ENCODE data around the gene ATG4A.

The ATG4A gene

DNA sequence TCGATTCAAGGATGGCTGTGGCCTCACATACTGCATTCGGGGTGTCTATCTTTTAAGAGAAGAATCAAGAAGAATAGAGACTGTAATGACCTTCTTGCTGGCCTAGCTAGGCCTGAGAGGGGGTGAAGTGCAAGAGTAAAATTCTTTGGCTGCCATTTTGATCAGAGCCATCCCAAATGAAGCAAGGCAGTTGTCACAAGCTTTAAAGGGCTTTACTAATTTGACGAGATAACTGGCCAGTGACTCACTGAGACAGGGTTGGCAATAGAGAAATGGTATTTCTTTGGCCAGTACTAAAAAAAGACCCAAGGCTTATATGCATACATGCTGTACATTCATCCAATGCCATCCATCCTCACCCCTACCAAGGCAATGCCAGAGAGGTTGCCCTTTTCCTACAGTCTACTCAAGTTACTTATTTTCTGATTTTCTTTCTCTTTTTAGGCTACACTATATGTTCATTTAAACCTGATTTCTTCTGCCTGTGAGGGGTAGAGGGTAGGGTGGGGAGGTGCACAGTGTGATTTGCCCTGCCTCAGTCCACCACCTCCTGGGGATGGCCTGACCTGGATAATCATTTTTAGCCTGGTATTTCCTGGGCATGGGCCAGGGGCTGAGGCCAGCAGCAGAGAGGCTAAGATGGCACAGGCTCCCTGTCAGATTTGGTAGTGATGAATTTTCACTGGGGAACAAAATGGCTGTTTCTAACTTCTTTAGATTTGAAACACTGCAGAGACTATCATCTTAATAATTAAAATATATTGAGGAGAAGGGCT lies 32.2 kb downstream of the ATG4A start:
- no peak for DNase-seq

DNA sequence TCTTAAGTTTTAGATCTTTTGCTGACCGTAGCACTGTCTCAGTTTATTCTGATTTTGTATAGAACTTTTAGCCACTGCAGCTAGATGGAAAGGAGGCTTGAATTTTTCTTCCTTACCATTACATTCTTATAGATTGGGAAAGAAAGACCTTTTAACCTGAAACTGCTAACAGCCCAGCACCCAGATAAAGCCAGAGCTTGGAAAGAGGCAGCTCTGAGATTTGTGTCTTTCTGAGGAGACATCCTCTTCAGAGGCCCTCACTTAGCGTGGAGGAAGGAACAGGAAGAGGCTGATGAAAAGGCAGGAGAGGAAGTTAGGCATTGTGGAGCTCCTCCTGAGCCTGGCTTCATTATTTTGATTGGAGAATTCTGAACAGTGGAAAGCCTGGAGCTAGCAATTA lies 35.1 kb downstream of the ATG4A start:
- DNase-seq: no peak

DNA sequence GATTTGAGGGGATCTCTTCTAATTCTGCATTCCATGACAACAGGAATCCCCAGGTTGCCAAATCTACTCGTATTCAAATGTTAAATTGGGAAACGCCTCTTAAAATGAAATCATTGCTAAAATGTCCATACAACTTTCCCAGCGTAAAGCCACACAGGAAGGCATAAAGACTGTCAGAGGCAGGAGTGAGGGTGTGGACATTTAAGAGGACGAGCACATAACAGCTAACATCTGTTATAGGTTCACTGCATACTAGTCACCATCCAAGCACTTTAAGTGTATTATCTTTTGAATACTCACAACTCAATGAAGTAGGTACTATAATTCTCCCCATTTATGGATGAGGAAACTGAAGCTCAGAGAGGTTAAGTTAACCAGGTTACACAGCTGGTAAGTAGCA lies 35.6 kb downstream of the ATG4A start:
- no peak for DNase-seq

DNA sequence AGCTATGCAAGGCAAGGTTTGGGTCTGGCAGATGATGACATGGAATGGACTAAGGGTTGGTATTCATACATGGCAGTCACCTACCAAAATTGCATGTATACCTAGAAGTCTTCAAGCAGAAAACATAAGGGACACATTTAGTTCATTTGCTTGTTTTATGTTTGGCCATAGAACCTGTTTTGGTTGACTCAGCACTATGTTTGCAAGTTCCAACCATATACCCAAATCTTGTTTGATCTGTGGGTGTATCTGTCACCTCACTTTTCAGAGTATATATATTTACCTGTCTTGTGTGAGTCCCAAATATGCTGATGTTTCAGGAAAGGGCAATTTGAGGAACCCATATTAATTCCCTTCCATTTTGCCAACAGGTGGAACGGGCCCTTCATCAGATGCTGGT lies 39.3 kb downstream of the ATG4A start:
- DNase-seq: no peak

DNA sequence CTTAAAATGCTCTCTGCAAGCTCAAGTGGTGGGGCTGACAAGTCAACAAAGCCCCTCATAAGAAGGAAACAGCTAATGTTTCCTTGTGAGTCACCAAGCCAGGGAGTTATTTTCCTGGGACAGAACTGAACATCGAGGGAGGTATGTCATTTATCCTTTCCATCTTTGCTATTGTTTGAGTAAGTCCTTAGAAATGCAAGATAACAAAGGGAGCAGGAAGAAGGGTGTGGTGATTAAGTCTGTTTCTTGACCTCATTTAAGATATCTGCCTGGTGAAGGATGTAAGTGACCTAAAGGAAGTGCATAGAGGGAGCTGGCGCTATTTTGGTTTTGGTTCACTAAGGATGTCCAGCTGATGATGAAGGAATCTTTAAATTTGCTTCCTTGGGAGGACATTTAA lies 39.9 kb downstream of the ATG4A start:
- DNase-seq: no peak

DNA sequence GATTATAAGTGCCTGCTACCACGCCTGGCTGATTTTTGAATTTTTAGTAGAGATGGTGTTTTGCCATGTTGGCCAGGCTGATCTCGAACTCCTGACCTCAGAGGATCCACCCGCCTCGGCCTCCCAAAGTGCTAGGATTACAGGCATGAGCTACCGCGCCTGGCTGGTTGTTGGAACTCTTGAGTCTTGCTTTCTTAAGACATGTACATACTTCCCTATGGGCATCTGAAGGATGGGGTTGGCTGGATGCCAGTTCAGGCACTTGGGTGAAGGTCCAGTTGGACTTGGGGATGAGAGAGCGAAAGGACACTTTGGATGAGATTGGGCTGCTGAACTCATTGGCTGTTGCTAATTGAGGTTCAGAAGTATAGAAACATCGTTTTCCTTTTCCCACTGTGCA lies 40.5 kb downstream of the ATG4A start:
- DNase-seq: no peak

DNA sequence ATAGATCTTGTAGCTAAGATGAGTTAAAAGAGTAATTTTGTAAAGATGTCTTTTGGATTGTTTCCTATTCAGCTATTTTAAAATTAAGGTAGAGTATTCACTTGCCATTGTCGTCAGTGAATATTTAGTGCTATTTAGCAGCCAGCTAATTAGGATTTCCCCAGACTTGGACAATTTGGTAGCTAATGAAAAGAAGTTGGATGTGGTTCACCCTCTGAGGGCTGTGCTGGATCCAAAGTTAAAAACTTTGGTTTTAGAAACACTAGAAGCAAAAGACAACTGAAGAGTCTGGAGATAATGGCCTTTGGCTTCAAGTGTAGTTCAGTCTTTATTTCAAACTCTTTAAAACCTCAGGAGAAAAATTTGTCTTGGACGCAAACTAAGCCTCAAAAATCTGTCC lies 41.3 kb downstream of the ATG4A start:
- no peak for DNase-seq

DNA sequence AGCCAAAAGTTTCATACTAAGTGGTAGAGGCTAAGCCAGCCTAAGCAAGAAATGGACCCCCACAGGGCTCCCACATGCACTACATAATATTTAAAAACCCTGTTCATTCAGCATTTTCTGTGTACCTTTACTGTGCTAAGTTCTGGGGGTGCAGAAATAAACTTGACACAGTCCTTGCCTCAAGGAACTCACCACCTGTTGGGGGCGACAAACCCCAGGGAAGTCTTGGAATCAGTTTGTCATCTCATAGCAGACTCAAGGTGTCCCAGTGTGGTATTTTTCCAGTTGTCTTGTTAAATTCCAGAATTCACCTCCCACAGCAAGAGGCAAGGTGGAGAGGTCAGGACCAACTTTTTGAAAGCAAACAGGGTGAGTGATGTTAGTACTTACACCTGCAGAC lies 43.1 kb downstream of the ATG4A start:
- no peak for DNase-seq

DNA sequence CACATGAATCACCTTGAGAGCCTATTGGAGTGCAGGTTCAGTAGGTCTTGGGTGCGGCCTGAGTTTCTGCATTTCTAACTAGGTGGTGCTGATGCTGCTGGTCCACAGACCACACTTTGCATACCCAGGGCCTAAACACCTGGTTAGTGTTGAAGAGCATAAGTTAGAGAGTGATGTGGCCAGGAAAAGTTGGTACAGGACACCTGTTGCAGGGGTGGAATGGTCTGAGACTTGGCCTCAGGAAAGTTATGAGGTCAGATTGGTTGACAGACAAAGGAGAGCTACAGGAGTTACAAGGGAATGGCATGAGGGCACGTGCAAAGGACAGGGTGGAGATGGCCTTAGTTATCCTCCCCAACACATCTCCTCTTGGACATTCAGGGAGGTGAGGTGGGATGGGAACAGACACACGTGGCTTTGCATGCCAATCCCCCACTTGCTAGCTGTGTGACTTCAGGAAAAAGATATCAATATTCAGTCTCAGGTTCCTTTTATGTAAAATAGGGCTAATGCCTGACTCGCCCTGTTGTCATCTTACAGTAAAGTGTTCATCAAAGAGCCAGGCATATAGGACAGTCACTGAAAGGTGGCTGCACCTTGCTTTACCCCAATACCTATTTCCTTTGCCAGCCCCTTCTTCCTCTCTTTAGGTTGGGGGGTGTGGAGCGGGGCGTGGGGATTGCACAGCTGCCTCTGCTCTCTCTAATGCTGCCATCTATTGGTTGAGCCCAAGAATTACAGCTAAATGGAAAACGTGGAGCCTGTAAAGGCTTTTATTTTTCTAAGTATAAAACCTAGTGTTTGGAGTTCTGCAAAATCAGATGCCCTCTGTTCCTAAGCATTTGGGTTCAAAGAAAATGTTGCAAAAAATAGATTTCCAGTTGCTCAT lies 47.5 kb downstream of the ATG4A start:
- DNase-seq: no peak

DNA sequence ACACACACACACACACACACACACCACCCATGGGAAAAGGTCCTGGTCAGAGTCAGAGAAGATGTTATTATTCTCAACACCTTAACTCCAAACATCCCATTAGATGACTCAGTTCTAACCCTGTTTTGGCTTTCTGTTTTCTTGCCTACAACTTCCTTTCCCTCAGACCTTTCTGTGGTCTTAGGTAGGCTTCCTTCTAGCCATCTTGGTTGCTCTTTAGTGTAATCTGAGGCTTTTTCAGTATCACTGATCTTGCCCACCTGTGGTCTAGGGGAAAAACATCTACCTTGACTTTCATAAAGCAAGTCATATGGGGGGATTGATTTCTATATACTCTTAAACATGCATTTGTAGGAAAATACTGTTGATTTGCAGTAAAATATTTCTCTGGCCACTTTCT lies 56.9 kb downstream of the ATG4A start:
- no peak for DNase-seq

DNA sequence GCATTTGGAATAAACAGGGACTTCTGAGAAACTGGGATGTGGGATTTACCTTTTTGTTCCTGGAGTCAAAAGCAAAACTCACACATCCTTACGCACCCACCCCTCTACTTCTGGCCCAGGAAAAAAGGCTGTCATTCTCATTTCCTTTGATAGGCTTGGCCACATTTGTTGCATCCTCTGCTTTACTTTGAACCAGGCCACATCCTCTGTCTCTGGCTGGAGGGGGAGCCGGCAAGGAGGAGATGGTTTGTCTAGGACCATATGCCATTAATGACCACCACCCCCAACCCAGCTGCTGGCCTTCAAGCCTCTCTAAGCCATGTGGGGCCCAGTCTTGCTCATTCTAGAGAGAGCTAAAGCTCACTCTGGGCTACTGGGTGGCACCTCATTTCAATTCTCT lies 64.5 kb downstream of the ATG4A start:
- DNase-seq: no peak

DNA sequence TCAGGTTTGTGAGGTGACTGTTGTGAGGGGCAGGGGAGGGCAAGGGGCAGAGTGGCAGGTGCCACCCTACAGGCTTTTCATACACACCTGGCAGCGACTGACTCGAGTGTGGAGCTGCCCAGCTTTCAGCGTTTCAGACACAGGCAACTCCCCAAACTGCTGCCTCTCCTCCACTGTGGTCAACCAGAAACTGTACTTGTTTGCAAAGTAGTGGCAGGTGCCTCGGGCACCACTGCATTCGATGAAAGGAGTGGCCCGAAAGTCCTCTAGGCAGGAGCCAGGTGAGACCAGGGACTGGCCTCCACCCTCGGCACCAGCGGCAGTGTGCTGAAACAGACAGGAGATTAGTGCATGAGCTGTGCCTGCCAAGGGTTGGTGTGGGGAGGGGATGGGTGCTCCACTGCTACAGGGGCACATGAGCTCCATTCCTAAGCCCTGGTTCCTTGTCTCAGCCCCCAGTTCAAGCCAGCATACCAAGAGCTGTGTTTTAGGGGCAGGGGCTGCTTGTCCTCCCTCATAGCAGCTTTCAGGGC lies 65.4 kb downstream of the ATG4A start:
- DNase-seq: no peak

DNA sequence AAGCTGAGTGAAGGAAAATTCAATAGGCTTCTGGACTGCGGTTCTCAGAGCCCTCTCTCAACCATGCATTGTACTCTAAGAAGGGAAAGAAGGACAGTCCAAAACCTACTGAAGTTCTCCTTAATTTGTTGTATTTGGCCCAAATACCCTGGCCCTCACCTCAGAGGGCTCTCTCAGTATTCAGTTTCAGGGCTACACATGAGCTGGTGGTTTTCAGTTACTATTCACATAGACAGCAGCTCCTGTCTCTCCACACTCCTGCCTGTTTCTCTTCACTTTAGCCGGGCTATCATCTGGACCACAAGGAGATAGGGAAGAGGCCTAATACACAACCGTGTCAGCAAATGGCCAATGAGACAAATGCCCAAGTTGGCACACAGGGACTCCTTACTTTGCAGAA lies 66.0 kb downstream of the ATG4A start:
- DNase-seq: no peak

DNA sequence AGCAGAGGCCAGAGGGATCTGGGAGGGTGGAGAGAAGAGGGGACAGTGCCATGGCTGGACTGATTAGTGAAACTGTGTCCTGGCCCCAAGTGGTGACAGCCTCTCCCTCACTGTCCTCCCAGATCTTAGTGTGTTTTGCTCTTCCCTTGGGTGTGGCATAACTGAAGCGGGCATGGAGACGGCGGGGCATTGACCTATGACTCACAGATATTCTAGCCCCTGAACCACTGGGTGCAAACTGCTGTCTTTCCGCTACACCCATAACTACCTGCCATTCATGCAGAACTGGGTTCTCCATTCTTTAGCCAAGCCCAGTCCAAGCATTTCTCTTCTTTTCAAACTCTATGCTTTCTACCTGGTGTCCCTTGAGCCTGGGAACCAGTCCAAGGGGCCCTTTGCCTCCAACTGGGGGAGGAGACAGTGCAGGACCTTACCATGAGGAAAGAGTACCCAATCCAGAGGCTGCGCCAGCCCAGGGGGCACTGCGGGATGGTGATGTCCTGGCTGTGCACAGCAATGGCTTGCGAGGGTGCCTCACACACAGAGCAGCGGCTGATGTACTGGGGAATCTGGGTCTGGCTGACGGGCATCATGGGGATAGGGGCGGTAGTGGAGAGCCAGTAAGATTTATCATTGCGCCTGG lies 67.6 kb downstream of the ATG4A start:
- no peak for DNase-seq

DNA sequence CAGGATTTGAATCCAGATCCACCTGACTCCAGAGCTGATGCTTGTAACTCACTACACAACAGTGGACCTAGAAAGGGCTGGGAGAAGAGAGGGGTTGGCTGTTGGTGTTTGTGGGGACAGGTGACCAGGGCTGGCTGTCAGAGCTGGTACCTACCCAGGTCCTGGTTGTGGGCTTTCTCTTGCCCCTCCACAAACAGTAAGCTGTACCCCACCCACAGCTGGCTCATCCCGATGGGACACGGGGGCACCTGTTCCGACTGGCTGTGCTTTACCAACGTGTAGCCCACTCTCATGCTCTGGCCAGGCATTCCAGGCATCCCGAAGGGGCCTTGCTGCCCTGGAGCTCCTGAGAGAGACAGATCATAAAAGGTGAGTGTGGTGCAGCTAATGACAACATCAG lies 68.7 kb downstream of the ATG4A start:
- no peak for DNase-seq

DNA sequence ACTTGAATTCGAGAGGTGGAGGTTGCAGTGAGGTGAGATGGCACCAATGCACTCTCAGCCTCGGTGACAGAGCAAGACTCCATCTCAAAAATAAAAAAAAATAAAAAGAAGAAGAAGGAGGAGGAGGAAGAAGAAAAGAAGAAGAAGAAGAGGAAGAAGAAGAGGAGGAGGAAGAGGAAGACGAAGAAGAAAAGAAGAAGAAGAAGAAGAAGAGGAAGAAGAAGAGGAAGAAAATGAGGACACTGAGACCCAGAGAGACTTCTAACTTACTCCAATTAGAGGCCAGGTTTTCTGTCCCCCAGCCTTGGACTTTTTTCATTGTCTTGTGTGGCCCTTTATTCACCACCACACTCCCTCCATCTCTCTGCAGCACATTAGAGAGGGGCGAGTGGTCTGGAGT lies 70.7 kb downstream of the ATG4A start:
- no peak for DNase-seq

DNA sequence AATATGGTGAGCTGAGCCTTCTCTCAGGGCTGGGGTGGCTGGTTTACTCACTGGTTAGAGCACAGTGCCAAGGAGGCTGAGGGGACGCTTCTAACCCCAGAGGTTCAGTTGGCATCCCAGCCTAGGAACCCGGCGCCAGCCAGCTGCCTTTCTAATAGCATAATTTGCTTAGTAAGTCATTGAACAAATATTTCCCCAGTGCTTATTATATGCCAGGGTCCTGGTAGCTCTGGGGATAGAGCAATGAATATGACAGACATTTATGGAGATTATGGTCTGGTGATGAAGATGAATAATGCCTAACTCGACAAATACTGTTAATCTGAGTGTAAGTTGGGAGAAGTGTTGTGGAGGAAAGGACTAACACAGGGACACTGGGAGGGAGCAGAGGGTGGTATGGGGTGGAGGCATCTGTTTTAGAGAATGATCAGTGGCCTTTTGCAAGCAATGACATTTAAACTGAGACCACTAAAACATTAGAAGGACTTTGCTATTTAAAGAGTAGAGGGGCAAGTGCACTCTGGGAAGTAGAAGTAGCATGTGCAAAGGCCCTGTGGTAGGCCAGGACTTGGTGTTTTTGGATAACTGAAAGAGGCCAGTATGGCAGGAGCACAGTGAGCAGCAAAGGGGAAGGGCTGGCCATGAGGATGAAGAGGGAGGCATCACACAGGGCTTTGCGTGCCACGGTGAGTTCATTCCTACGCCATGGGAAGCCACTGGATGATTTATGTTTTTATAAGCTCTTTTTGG lies 71.9 kb downstream of the ATG4A start:
- no peak for DNase-seq

DNA sequence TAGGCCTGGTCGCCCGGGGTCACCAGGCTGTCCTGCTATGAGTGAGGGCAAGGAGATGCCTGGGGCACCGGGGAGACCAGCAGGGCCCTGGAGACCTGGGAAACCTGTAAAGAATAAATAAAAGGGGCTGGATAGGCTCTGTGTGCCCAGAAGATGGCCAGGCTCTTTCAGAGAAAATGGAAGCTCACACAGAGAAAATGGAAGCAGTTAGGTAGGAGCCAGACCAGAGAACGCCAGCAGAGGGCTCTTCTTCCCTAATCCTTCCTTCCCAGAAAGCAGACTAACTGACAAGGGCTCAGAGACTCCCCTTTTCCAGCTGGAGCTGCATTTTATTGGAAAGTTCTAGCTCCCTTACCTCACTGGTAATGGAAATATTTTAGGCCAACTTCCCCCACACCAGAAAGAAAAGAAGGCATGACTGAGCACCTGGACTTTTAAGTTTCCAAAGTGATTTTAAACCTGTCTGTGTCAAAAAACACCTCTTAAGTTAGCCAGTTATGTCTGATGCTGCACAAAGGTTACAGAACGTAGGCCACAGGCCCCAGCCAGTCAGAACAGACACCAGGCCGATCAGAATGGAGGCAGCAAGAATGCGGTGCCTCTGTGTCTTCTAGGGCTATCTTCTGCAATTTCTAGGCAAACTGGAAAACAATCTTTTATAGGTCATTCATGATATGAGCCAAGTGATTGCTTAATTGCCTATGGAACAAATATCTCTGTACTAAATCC lies 74.0 kb downstream of the ATG4A start:
- no peak for DNase-seq

DNA sequence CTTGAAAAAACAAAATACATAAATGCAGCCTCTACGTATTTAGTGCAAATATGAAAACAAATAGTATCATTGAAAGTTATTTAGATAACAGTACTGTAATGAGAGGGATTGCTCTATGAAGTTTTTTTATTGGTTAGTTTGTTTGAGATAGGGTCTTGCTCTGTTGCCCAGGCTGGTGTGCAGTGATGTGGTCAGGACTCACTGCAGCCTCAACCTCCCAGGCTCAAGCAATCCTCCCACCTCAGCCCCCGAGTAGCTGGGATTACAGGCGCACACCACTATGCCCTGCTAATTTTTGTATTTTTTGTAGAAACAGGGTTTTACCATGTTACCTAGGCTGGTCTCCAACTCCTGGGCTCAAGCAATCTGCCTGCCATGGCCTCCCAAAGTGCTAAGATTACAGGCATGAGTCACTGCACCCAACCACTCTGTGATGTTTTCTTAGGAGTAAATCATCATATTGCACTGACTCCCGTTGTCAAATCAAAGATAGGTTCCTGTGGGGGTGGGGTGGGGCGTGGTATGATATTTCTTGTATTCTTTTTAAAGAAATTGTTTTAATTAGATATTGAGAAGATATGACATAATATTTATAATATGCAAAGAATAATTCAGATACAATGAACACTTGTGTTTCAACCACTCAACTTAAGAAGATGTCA lies 75.8 kb downstream of the ATG4A start:
- no peak for DNase-seq

DNA sequence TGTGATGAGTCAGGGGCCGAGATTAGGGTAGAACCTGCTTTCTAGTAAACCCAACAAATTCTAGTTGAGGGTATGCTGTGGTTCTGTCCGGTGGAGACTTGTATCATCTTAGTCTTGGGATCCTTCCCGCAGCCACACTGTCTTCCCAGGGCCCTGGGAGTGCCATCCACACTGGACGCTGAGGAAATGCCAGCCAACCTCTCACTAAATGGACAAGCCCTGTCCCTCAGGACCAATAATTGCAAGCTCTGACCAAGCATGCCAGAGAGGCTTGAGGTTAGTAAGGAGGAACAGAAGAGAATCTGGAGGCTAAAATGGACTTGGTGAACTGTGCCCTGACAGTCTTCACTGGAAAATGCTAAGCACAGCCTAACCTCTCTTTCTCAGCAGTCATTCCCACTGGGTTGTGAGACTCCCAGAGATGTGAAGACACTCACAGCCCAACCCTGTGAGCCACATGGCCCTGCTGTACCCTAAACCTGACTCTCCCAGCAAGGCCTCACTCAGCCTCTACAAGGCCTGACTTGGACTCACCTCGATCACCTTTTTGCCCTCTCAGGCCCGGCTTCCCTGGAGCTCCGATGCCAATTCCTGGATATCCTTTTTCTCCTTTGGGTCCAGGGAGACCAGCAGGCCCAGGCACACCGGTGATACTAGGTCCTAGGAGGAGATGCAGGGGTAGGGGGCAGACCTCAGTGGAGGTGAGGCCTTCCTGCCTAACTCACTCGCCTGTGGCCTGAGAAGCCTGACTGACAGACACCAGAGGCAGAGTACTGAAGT lies 77.6 kb downstream of the ATG4A start:
- no peak for DNase-seq

DNA sequence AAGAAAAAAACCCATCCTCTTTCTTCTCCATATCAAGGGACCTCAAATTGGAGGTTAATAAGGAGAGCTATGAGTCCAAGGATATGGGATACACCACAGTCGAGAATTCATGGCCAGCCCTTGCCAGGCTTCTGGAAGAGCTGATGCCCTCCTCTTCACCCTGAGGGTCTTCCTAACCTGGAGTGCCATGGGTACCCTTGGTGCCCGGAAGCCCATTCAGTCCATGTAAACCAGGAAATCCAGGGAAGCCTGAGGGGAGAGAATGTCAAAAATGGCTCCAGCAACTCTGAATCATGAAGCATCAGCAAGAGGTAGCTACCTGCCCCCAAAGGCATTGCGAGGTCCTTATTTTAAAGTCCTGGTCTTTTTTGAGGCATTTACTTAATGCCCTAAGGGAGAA lies 78.2 kb downstream of the ATG4A start:
- DNase-seq: no peak

All from NCI-H748 treated with DMSO at 0.1 percent for 48 hours (cell line).